AG09309 (cell line): ENCODE data around the gene MANSC1.

ENCODE experiments used
- DNase-seq: peaks from one replicate; pipeline ENCODE4 v3.0.0-alpha.2; 2010; ENCODE audit warnings: low read depth
- H3K4me3 ChIP-seq: 2 replicates; pipeline ENCODE4 v1.5.1; 2011; ENCODE audit warnings: mild to moderate bottlenecking, low read depth, low read length, moderate library complexity; ENCODE audit not compliant: control insufficient read depth
- TF ChIP-seq, protein P1 (sequence below): IDR thresholded peaks from 2 replicates; pipeline ENCODE4 v1.5.1; 2011; ENCODE audit warnings: mild to moderate bottlenecking, low read depth, low read length, inconsistent platforms; ENCODE audit not compliant: insufficient read depth, control insufficient read depth; ENCODE audit errors: missing control alignments

The MANSC1 gene

DNA sequence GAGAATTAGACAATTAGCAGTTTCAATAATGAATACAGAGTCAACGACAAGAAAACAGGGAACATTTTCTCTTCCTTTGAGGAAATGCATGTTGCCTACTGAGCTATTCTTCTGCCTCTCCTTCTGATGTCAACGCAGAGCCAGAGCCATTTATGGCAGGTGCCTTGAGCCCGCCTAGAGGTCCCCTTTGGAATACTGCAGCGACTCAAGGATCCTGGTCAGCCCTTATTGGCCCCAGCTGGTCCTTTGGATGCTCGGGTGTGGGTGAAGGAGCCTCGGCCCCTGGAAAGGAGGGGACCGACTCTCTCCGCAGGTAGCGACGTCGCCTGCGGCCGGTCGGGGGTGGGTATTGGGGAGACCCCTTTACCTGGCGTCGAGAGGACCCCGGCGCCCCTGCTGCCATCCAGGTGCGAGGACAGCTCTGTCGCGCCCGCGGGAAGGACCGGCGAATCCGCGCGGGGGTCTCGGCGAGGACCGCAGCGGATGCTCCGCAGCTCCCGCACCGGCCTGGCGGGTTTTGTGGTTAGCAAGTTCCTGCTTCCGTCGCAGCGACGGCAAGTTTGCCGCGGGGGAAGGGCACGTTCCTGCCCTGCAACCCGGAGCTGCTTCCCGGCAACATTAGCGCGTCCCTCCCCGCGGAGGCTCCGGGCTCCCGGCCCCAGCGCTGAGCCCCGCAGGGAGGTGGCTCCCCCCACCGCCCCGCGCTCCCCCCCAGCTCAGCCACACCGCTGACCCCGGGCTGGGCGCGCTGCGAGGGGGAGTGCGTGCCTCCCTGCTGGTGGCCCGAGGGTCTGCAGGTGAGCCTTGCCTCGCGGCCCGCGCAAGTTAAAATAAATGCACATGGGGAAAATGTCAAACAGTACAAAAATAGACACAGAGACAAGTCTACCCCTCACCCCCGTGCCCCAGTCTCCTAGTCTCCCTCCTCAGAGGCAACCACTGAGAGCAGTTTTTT is at the start of gene MANSC1:
Gene MANSC1, minus strand, starts transcription at position 532 of the 955 bp plus-strand sequence. CDS start 6,928 bp downstream, outside the sequence.
- TF ChIP-seq, protein P1, sequence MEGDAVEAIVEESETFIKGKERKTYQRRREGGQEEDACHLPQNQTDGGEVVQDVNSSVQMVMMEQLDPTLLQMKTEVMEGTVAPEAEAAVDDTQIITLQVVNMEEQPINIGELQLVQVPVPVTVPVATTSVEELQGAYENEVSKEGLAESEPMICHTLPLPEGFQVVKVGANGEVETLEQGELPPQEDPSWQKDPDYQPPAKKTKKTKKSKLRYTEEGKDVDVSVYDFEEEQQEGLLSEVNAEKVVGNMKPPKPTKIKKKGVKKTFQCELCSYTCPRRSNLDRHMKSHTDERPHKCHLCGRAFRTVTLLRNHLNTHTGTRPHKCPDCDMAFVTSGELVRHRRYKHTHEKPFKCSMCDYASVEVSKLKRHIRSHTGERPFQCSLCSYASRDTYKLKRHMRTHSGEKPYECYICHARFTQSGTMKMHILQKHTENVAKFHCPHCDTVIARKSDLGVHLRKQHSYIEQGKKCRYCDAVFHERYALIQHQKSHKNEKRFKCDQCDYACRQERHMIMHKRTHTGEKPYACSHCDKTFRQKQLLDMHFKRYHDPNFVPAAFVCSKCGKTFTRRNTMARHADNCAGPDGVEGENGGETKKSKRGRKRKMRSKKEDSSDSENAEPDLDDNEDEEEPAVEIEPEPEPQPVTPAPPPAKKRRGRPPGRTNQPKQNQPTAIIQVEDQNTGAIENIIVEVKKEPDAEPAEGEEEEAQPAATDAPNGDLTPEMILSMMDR = peak; percentile 11
- H3K4me3 ChIP-seq = peak within 1 kb of the TSS; percentile 60
- DNase-seq = no peak

DNA sequence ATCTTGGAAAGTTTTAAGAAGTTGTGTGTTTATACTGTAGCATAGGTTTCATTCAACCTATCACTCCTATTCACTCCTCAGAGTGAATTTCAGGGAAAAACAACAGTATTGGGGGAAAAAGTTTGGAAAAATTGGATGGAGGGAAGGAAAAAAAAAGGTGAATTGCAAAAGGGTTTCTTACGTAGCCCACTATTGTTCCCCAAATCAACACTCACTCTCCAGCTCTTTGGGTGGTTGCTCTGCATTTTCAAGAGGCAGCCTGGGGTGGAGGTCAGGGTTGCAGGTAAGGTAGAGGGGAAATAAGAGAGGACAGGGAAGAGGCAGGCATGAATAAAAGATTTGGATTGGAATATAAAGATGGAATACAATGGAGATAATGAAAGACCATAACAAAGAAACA is 49.1 kb upstream of the MANSC1 start:
- DNase-seq = no peak
- no peak overlapping the region for H3K4me3 ChIP-seq
- TF ChIP-seq, protein P1 = no peak

DNA sequence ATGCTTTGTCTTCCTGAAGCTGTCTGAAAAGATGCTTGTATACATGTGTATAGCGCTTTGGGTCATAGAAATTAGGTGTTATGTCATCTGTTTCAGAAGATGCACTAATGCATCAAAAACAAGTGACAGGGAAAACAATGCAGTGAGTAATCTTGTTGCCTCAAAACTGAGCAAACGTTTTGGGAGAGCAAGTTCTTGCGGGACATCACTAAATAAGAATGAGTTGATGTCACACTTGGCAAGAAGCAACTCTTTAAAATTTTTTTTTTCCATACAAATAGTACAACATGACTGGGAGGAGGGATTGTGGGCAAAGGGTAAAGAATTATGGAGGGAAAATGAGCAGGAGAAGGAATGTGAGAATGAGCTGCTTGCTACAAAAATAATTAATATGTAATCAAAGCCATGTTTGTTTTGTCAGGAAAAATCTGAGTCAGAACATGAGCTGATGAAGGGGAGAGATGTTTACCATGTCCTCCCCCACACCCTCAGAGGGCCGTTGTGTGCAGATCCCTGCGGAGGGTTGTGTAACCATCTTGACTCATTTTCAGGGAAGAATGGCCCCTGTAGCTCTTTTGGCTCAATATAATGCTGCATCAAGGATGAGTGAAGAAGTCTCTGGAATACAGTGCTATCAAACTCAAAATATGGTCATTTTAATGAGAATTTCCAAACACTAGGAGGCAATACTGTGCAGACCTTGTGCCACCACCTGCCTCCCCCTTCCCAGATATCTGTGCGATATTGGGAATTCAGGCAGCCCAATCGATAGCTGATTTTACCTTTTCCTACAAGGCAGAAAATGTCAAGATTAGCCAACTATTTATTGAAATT is 48.2 kb upstream of the MANSC1 start:
- H3K4me3 ChIP-seq = no peak overlapping the region
- peak; percentile 89 for DNase-seq
- TF ChIP-seq, protein P1 = peak; percentile 28

DNA sequence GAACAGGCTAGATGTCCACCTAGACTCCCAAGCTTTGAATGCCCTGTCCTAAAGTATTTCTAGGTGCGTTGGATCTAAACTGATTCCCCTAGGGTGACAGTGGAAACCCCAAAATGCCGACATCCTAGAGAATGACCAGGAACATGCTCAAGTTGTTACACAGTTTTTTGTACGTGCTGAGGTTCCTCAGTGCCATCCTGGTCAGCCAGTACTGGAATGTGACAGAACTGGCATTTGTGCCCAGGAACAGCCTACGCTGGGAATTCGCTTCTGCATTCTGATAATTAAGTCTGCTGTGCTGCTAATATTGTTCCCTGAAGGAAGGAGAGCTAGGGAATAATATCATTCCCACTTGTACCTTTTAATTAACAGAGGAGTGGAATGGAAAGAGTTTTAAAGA is 47.1 kb upstream of the MANSC1 start:
- no peak for DNase-seq
- TF ChIP-seq, protein P1 = no peak
- no peak overlapping the region for H3K4me3 ChIP-seq

DNA sequence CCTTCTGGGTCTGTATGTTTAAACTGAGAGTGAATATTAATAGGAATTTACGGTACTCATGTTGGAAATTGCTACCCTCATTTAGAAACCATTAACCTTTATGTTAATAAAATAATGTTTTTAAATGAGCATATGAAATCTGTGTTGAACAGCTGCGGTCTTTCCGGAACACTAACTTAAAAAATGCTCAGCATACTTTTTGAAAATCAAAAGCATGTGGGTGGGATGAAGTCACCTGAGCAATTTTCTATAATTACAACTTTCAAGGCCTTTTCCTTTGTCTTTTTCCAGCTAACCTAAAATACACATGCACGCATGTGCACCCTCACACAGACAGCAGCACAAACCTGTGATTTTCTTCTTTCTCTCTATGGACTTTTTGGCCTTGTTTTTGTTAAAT is 46.7 kb upstream of the MANSC1 start:
- H3K4me3 ChIP-seq = no peak overlapping the region
- TF ChIP-seq, protein P1 = no peak
- no peak for DNase-seq

DNA sequence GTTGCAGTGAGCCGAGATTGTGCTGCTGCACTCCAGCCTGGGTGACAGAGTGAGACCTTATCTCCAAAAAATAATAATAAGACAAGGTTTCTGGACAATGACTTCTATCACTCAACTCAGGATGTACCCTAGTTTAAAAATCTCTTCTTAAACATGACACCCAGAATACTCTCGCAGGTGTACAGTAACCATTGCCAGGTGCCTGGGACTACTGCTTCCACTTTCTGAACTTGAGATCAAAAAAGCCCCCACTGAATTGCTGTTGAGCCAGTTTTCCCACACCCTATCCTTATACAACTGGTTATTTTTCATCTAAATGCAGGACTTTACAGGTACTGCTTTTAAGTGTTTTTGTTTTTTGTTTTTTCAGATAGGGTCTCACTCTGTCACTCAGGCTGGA is 43.1 kb upstream of the MANSC1 start:
- no peak for DNase-seq
- H3K4me3 ChIP-seq = no peak overlapping the region
- TF ChIP-seq, protein P1 = no peak
